Measurements from ENCODE around the gene ZNF69.
A peak's percentile ranks its signal among the peaks of the same experiment; 100 is the strongest.
"Not testable (repeated sequence)": the region's sequence is repeated elsewhere in the genome, so short reads cannot be mapped to it uniquely, and the experiment has no call there.

Gene ZNF69

DNA sequence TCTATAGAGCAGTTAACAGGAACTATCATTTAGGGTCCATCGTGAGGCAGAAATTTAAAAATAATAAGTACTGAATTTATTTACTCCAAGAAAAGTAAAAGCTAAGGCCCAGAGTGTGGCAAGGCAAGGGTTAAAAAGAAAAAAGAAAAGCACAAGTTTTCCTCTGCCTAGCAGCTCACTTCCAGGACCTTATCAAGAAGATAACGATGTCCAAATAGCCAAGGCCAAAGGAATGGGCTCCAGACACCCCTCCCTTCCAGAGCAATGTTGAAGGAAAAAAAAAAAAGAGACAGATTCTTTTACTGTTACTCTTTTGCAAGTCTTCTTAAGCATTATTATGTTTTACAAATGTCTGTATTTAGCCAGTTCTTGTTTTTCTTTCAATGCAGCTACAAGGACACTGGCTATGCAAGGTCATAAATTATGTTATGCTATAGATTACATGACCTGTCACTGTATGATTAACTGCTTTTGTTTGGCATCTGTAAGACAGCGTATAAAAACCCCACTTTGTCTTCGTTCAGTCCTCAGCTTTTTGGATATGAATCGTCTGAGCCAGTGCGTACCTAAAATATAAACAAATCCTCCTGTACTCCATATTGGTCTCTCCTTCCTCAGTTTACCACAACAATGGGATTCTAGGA, 34.4 kb downstream of the ZNF69 start:
- Histone ChIP-seq H3K36me3 (no peaks in the 10 kb centered on the region), H3K27ac (no peak overlapping the region), H3K27me3 (no peaks in the 10 kb centered on the region), H3K4me3 (no peak overlapping the region), H3K4me1 (peaks cover 0 to 21% (median 17%) of the 10 kb centered on the region in 4 donors), H3K9me3 (peaks cover 0 to 3% (median 0%) of the 10 kb centered on the region in 3 donors)
- TF ChIP-seq CTCF (IDR thresholded peaks at IDR 0.05), result no peak
- no peak for DNase-seq
- intact Hi-C loops (cut with DNase I; ENCODE audit: low total_unique reads), result no loop called here

GRCh38 chr19:11924886-11925650, 37.5 kb downstream of the ZNF69 start, which contains the start of gene ZNF700:
TSS of gene ZNF700 (plus strand) at chr19:11925107. CDS start at chr19:11925211, 104 bp downstream.
- Histone ChIP-seq H3K27ac (peak within 1 kb of the TSS; percentile 96), H3K36me3 (no peaks in the 10 kb centered on the region), H3K9me3 (no peaks in the 10 kb centered on the region), H3K4me1 (peaks cover 0 to 28% (median 21%) of the 10 kb centered on the region in 4 donors), H3K4me3 (peak within 1 kb of the TSS; percentile 76 to 94), H3K27me3 (no peaks in the 10 kb centered on the region)
- DNase-seq, result peak; percentile 96 to 97
- intact Hi-C loops (cut with DNase I; ENCODE audit: low total_unique reads), result loop anchor here (2.0 to 5.0 kb wide), 2 partner anchors 40 to 797 kb away; partner anchors contain the start of genes TNPO2 and ZNF763
- TF ChIP-seq CTCF (IDR thresholded peaks at IDR 0.05), result no peak

GRCh38 chr19:11925651-11926187, 38.1 kb downstream of the ZNF69 start:
- intact Hi-C loops (cut with DNase I; ENCODE audit: low total_unique reads), result loop anchor here (2.0 to 5.0 kb wide), 3 partner anchors 39 to 797 kb away; partner anchors contain the start of genes TNPO2 and ZNF763
- not testable (repeated sequence) for H3K36me3 ChIP-seq, H3K9me3 ChIP-seq, DNase-seq, H3K27me3 ChIP-seq
- H3K4me1 ChIP-seq, result peaks cover 0 to 28% (median 21%) of the 10 kb centered on the region in 4 donors
- H3K27ac ChIP-seq, result peak overlapping the region; percentile 96
- peak overlapping the region; percentile 76 to 94 for H3K4me3 ChIP-seq

GRCh38 chr19:11927227-11927626, 39.6 kb downstream of the ZNF69 start:
- Histone ChIP-seq H3K4me1 (peaks cover 0 to 28% (median 21%) of the 10 kb centered on the region in 4 donors), H3K27ac (no peak overlapping the region), H3K27me3 (no peaks in the 10 kb centered on the region), H3K9me3 (no peaks in the 10 kb centered on the region), H3K4me3 (no peak overlapping the region), H3K36me3 (no peaks in the 10 kb centered on the region)
- intact Hi-C loops (cut with DNase I; ENCODE audit: low total_unique reads), result loop anchor here (2.0 to 5.0 kb wide), 2 partner anchors 60 to 795 kb away; partner anchors contain the start of gene TNPO2
- DNase-seq, result no peak
- TF ChIP-seq CTCF (IDR thresholded peaks at IDR 0.05), result no peak

- Histone ChIP-seq H3K9me3 (peaks cover 0 to 11% (median 0%) of the 10 kb centered on the region in 3 donors), H3K36me3 (peaks cover 5 to 12% (median 7%) of the 10 kb centered on the region in 3 donors), H3K27me3 (no peaks in the 10 kb centered on the region), H3K4me3 (no peak overlapping the region), H3K4me1 (peaks cover 0 to 16% (median 10%) of the 10 kb centered on the region in 4 donors), H3K27ac (no peak overlapping the region)
- TF ChIP-seq CTCF (IDR thresholded peaks at IDR 0.05), result no peak
- DNase-seq, result no peak
- intact Hi-C loops (cut with DNase I; ENCODE audit: low total_unique reads), result no loop called here
Measured at GRCh38 chr19:11931051-11931450, 43.5 kb downstream of the ZNF69 start.

Data from tibial artery (tissue), 4 donors.